ENCODE results near the gene RPGRIP1L. TPM values are rescaled to one million over a fixed set of nuclear protein-coding genes. Genes with fewer than 3 reads are reported as not detected.
A peak's percentile ranks its signal among the peaks of the same experiment; 100 is the strongest.

The RPGRIP1L gene
- total and polyA plus RNA-seq, 9 of the 15 experiments (the other 6 are each of a cell fraction or from before 2014, with no cell fraction given) = 3.2 to 7.7 (median 5.8) TPM

DNA sequence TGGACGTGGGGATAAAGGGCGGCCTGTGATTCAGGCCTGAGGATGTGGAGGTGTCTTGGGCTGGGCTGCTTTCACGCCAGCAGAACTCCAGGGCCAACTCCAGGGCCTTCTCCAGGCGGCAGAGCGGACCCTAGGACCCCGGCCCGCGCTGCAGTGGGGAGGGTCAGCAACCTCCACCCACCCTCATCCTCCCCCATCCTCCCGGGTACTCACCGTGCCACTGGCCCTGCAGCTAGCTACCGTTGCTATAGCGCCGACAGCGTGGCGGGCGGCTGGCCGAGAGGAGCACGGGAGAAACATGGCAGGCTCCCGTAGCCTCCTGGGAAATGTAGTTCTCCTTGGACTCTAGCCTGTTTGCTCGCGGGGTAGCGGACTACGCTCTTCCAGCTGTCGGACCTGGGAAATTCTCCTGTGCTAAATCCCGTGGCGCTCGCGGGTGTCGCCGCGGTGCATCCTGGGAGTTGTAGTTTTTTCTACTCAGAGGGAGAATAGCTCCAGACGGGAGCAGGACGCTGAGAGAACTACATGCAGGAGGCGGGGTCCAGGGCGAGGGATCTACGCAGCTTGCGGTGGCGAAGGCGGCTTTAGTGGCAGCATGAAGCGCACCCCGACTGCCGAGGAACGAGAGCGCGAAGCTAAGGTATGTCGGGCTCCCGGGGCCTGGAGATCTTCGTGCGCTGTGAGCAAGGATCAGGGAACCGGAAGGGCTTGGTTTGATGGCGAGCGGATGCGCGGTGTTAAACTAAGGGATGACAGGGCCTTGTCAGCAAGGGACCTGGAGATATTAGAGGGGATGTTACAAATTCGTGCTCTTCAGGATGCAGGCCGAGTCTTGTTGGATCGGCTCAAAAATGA, at the start of gene RPGRIP1L, which contains the start of gene FTO (continued):
- TF ChIP-seq, protein P1, sequence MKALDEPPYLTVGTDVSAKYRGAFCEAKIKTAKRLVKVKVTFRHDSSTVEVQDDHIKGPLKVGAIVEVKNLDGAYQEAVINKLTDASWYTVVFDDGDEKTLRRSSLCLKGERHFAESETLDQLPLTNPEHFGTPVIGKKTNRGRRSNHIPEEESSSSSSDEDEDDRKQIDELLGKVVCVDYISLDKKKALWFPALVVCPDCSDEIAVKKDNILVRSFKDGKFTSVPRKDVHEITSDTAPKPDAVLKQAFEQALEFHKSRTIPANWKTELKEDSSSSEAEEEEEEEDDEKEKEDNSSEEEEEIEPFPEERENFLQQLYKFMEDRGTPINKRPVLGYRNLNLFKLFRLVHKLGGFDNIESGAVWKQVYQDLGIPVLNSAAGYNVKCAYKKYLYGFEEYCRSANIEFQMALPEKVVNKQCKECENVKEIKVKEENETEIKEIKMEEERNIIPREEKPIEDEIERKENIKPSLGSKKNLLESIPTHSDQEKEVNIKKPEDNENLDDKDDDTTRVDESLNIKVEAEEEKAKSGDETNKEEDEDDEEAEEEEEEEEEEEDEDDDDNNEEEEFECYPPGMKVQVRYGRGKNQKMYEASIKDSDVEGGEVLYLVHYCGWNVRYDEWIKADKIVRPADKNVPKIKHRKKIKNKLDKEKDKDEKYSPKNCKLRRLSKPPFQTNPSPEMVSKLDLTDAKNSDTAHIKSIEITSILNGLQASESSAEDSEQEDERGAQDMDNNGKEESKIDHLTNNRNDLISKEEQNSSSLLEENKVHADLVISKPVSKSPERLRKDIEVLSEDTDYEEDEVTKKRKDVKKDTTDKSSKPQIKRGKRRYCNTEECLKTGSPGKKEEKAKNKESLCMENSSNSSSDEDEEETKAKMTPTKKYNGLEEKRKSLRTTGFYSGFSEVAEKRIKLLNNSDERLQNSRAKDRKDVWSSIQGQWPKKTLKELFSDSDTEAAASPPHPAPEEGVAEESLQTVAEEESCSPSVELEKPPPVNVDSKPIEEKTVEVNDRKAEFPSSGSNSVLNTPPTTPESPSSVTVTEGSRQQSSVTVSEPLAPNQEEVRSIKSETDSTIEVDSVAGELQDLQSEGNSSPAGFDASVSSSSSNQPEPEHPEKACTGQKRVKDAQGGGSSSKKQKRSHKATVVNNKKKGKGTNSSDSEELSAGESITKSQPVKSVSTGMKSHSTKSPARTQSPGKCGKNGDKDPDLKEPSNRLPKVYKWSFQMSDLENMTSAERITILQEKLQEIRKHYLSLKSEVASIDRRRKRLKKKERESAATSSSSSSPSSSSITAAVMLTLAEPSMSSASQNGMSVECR (CRISPR knock-in tag; IDR thresholded peaks at IDR 0.05) = peak; percentile 87
- TF ChIP-seq ZNF121 (CRISPR knock-in tag; conservative IDR thresholded peaks at IDR 0.05) (no peak), ARNT (IDR thresholded peaks at IDR 0.05) (peak in 1 of 2 experiments; percentile 81; a peak in 1 of 4 replicates), CHD4 (IDR thresholded peaks at IDR 0.05; ENCODE audit: insufficient read depth, insufficient replicate concordance, low read depth, low read length, poor library complexity, severe bottlenecking) (no peak), BRD9 (IDR thresholded peaks at IDR 0.05; ENCODE audit: low read depth, partially characterized antibody) (no peak), ATF1 (CRISPR knock-in tag; IDR thresholded peaks at IDR 0.05) (no peak), ATF1 (tag; IDR thresholded peaks at IDR 0.05) (peak; percentile 92), ZNF764 (CRISPR knock-in tag; IDR thresholded peaks at IDR 0.05; ENCODE audit: low read depth) (no peak), ZNF695 (CRISPR knock-in tag; IDR thresholded peaks at IDR 0.05) (no peak), KLF16 (IDR thresholded peaks at IDR 0.05) (no peak), DNMT1 (IDR thresholded peaks at IDR 0.05) (no peak), NR2C1 (IDR thresholded peaks at IDR 0.05) (peak; percentile 72), NR2C1 (tag; IDR thresholded peaks at IDR 0.05) (peak; percentile 87), MCM7 (IDR thresholded peaks at IDR 0.05) (no peak), GABPB2 (CRISPR knock-in tag; conservative IDR thresholded peaks at IDR 0.05) (no peak), STAT5B (CRISPR knock-in tag; IDR thresholded peaks at IDR 0.05) (no peak), ZNF174 (CRISPR knock-in tag; IDR thresholded peaks at IDR 0.05) (no peak), NRF1 (conservative IDR thresholded peaks at IDR 0.05 in 1 of 2, IDR thresholded peaks at IDR 0.05 in 1 of 2) (peak; percentile 61 to 69)
- TF ChIP-seq, protein P2, sequence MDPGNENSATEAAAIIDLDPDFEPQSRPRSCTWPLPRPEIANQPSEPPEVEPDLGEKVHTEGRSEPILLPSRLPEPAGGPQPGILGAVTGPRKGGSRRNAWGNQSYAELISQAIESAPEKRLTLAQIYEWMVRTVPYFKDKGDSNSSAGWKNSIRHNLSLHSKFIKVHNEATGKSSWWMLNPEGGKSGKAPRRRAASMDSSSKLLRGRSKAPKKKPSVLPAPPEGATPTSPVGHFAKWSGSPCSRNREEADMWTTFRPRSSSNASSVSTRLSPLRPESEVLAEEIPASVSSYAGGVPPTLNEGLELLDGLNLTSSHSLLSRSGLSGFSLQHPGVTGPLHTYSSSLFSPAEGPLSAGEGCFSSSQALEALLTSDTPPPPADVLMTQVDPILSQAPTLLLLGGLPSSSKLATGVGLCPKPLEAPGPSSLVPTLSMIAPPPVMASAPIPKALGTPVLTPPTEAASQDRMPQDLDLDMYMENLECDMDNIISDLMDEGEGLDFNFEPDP (CRISPR knock-in tag; IDR thresholded peaks at IDR 0.05) = no peak
- TF ChIP-seq, protein P3, sequence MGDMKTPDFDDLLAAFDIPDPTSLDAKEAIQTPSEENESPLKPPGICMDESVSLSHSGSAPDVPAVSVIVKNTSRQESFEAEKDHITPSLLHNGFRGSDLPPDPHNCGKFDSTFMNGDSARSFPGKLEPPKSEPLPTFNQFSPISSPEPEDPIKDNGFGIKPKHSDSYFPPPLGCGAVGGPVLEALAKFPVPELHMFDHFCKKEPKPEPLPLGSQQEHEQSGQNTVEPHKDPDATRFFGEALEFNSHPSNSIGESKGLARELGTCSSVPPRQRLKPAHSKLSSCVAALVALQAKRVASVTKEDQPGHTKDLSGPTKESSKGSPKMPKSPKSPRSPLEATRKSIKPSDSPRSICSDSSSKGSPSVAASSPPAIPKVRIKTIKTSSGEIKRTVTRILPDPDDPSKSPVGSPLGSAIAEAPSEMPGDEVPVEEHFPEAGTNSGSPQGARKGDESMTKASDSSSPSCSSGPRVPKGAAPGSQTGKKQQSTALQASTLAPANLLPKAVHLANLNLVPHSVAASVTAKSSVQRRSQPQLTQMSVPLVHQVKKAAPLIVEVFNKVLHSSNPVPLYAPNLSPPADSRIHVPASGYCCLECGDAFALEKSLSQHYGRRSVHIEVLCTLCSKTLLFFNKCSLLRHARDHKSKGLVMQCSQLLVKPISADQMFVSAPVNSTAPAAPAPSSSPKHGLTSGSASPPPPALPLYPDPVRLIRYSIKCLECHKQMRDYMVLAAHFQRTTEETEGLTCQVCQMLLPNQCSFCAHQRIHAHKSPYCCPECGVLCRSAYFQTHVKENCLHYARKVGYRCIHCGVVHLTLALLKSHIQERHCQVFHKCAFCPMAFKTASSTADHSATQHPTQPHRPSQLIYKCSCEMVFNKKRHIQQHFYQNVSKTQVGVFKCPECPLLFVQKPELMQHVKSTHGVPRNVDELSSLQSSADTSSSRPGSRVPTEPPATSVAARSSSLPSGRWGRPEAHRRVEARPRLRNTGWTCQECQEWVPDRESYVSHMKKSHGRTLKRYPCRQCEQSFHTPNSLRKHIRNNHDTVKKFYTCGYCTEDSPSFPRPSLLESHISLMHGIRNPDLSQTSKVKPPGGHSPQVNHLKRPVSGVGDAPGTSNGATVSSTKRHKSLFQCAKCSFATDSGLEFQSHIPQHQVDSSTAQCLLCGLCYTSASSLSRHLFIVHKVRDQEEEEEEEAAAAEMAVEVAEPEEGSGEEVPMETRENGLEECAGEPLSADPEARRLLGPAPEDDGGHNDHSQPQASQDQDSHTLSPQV (IDR thresholded peaks at IDR 0.05) = peak; percentile 71
